GM12865 (cell line): Measurements from ENCODE around the gene TAF1L.
"Not testable (repeated sequence)": the region's sequence is repeated elsewhere in the genome, so short reads cannot be mapped to it uniquely, and the experiment has no call there.

Experiments
- DNase-seq: peaks from one replicate; pipeline ENCODE4 v3.0.0; 2010; ENCODE audit warnings: low read depth
- H3K4me3 ChIP-seq: 2 replicates; pipeline ENCODE4 v1.5.1; 2011; ENCODE audit warnings: mild to moderate bottlenecking, low read depth, low read length, control low read depth
- TF ChIP-seq, protein P1 (sequence below): IDR thresholded peaks from 2 replicates; pipeline ENCODE4 v1.5.1; 2011; ENCODE audit warnings: low read length, control low read depth, low read depth, inconsistent platforms; ENCODE audit not compliant: insufficient read depth; ENCODE audit errors: missing control alignments

TAF1L gene

DNA sequence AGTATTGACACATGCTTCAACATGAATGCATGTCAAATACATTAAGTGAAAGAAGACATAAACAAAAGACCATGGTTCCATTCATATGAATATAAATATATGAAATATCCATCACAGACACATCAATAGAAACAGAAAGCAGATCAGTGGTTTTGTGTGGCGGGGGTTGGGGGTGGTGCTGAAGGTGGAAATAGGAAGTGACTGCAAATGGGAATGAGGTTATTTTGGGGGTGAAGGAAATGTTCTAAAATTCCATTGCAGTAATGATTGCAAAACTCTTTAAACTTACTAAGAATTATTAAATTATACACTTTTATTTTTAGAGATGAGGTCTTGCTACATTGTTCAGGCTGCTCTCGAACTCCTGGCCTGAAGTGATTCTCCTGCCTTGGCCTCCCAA is 28.7 kb downstream of the TAF1L start:
- no peak for DNase-seq
- no peak overlapping the region for H3K4me3 ChIP-seq
- TF ChIP-seq, protein P1, sequence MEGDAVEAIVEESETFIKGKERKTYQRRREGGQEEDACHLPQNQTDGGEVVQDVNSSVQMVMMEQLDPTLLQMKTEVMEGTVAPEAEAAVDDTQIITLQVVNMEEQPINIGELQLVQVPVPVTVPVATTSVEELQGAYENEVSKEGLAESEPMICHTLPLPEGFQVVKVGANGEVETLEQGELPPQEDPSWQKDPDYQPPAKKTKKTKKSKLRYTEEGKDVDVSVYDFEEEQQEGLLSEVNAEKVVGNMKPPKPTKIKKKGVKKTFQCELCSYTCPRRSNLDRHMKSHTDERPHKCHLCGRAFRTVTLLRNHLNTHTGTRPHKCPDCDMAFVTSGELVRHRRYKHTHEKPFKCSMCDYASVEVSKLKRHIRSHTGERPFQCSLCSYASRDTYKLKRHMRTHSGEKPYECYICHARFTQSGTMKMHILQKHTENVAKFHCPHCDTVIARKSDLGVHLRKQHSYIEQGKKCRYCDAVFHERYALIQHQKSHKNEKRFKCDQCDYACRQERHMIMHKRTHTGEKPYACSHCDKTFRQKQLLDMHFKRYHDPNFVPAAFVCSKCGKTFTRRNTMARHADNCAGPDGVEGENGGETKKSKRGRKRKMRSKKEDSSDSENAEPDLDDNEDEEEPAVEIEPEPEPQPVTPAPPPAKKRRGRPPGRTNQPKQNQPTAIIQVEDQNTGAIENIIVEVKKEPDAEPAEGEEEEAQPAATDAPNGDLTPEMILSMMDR: no peak

DNA sequence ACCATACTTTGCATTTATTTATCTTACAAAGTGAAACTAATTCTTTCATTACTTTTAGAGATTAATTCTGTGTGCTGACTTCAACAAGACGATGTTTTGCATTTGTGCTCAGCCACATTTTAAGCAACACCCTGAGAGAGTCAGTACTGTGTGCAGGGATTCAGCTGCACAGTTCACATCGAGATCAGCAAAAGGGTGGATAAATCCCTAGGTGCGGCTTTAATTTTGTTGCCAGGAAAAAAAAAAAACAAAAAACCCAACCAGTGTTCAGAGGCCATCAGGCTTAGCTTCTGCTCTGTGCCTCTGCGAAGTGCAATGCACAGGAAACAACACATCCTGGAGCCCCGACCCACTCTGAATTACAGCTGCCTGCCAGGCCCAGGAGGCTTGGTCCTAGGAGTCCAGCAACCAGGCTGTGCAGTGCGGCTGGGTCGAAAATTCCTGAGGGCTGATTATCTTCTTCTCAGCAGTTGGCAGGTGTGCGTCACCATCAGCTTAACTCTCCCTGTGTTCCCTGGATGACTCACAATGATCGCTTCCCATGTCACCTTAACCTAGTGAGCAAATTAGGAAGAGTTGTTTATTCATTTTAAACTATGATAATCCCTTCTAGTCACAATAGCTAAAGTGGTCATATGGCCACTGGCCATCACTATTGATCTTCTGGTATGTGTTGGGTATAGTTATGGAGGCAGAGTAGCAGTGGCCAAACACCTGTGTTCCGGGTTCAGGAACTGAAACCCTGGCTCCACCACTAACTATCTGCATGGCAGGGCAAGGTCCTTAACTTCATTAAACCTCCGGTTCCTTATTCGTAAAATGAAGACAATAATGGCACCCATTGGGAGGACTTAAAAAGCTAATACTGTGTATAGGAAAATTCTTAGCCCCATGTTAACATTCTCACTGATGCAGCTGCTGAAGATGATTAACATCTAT is 31.3 kb downstream of the TAF1L start:
- TF ChIP-seq, protein P1: no peak
- no peak for DNase-seq
- H3K4me3 ChIP-seq: no peak overlapping the region

DNA sequence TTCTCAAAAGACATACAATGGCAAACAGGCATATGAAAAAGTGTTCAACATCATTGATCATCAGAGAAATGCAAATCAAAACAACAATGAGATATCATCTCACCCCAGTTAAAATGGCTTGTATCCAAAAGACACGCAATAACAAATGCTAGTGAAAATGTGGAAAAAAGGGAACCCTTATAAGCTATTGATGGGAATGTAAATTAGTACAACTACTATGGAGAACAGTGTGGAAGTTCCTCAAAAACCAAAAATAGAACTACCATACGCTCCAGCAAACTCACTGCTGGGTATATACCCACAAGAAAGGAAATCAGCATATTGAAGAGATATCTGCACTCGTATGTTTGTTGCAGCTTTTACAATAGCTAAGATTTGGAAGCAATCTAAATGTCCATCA is 36.4 kb downstream of the TAF1L start:
- DNase-seq, H3K4me3 ChIP-seq: not testable (repeated sequence)

DNA sequence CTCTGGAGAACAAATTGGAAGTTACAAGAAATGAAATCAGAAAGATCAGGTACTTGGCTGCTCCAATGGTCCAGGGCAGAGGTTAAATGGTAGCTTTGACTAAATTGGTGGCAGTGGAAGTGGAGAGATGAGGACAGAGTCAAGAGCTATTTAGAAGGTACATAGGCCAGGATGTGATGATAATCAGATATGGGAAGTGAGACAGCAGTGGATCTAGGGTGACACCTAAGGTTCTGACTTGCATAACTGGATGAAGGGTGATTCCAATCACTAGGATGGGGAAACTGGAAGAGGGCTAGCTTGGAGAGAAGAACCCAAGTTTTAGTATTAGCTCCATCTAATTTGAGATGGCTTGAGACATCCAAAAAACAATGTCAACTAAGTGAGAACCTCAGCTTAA is 38.5 kb downstream of the TAF1L start:
- TF ChIP-seq, protein P1: no peak
- DNase-seq: no peak
- H3K4me3 ChIP-seq: no peak overlapping the region

DNA sequence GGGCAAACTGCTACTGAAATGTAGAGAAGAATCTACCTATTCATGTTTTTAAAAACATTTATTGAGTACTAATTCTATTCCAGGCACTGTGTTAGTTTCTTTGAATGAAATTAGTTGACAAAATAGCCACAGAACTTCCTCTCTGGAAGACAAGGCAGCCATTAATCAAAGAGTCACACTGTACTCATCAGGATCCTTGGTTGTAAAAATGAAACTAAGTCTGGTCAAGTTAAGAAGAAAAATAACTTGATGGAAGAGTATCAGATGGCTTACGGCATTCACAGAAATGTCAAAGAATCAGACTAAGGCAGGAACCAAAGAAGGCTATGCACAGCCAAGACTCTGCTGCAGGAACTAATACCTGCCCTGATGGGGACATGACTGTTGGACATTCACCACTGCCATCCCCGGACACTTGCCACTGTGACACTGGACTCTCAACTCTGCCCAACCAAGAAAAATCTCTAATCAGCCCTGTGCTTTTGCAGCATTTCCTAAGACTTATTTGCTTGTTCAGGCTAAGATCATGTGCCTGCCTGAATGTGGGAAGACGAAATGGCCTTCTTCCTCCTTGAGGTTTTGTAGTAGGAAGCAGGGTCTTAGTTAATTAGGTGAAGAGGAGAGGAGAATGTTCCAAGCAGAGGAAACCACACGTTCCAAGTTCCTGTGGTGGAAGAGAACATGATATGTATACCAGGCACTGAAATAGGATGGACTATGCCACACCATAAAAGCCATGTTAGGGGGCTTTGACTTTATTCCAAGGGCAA is 39.2 kb downstream of the TAF1L start:
- TF ChIP-seq, protein P1: no peak
- H3K4me3 ChIP-seq: no peak overlapping the region
- DNase-seq: no peak

DNA sequence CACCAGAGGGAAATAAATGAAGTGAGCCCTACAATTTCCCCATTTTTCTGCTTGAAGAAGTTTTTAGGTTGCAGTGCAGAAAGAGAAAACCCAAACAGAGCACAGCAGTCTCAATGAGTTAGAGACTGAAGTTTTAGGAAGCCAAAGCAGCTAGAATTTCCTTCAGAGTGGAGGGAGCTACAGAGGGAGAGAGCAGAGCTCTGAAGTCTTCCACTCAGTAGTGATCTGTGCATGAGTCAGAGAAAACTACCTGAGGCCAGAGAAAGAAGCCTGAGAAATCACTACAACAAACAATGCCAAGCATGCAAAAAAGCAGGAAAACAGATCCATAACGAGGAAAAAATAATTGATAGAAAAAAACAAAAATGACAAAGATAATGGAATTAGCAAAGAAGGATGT is 44.6 kb downstream of the TAF1L start:
- H3K4me3 ChIP-seq: no peak overlapping the region
- TF ChIP-seq, protein P1: no peak
- no peak for DNase-seq

DNA sequence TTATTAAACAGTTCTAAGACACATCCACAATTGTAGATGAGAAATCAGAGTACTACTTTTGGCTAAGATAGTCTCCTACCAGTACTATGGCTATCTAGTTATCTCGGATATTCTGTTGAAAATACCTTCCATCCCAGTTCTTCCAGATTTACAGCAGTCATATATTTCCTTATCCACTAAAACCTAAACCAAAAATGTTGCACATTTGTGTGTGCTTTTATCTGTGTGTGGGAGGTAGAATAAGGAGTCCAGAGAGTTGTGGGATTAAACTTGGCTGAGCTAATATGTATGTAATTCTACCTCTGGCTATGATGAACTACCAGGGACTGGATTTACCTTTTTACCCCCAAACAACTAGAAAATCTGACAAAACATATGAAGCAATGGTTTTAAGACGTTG is 45.0 kb downstream of the TAF1L start:
- no peak for DNase-seq
- TF ChIP-seq, protein P1: no peak
- no peak overlapping the region for H3K4me3 ChIP-seq
